ENCODE data around the gene PPP1R26. TPM values are rescaled to one million over a fixed set of nuclear protein-coding genes. Genes with fewer than 3 reads are reported as not detected.

PPP1R26 gene
- polyA plus RNA-seq, 1 of the 3 experiments (the other 2 are of a cell fraction), result 20.1 TPM

- TF ChIP-seq CHD2 (IDR thresholded peaks at IDR 0.05; ENCODE audit: low read length, partially characterized antibody) (no peak), GATA2 (CRISPR knock-in tag; IDR thresholded peaks at IDR 0.05) (no peak)
These were observed 45.9 kb downstream of the PPP1R26 start (continued) for GRCh38 chr9:135525241-135526088.

GRCh38 chr9:135526089-135526729, 46.6 kb downstream of the PPP1R26 start:
- POLR2A ChIA-PET, result no interaction called here
- Histone ChIP-seq H4K20me1 (ENCODE audit: insufficient read depth) (no peaks in the 10 kb centered on the region), H3K4me2 (no peak overlapping the region), H3K9me2 (no peaks in the 10 kb centered on the region), H3K4me1 (ENCODE audit: control insufficient read depth in 1 of 2, insufficient read depth in 2 of 2, low read depth in 1 of 2, low read length in 1 of 2) (no peaks in the 10 kb centered on the region; a peak in 1 of 4 replicates), H3K79me2 (ENCODE audit: insufficient read depth) (no peaks in the 10 kb centered on the region), H3F3A (replicated peaks; ENCODE audit: insufficient read depth) (no peaks in the 10 kb centered on the region), H3K27me3 (ENCODE audit: insufficient read depth) (no peaks in the 10 kb centered on the region), H3K9ac (no peak overlapping the region), H3K9me3 (no peaks in the 10 kb centered on the region), H3K27ac (ENCODE audit: low read depth in 2 of 2, low read length in 1 of 2) (no peak overlapping the region), H3K36me3 (replicated peaks in 1 of 2; ENCODE audit: control insufficient read depth in 1 of 2, insufficient read depth in 2 of 2, low read length in 1 of 2) (no peaks in the 10 kb centered on the region), H2AFZ (ENCODE audit: low read depth) (no peak overlapping the region), H3K4me3 (ENCODE audit: low read depth in 2 of 2, low read length in 1 of 2) (no peak overlapping the region)
- no peak for DNase-seq
- CTCF ChIA-PET, result interaction anchor here (1.6 kb wide), 1 partner anchor 22 kb away, joined by 6 read pairs; no protein-coding TSS in a partner anchor
- 72% methylated on average over 8 of the region's 11 CpGs for WGBS (ENCODE audit: low lambda C conversion rate)
- no peak for TF ChIP-seq IRF3 (IDR thresholded peaks at IDR 0.05; ENCODE audit: low read depth, low read length)
- TF ChIP-seq POLR2AphosphoS5 (IDR thresholded peaks at IDR 0.05; ENCODE audit: low read depth, low read length), result no peak
- no peak for TF ChIP-seq EZH2phosphoT487 (IDR thresholded peaks at IDR 0.05; ENCODE audit: borderline replicate concordance, low read depth)
- no peak for TF ChIP-seq CTCF (IDR thresholded peaks at IDR 0.05)
- TF ChIP-seq MXI1 (IDR thresholded peaks at IDR 0.05; ENCODE audit: low read depth, low read length), result no peak
- TF ChIP-seq FOSL2 (IDR thresholded peaks at IDR 0.05; ENCODE audit: borderline replicate concordance, low read depth), result no peak
- no peak for TF ChIP-seq NRF1 (IDR thresholded peaks at IDR 0.05; ENCODE audit: low read depth, low read length)
- TF ChIP-seq SIN3A (IDR thresholded peaks at IDR 0.05; ENCODE audit: borderline replicate concordance, low read depth, low read length), result no peak
